HEK293 (cell line): ENCODE results near the gene PPP1R14C.

Source experiments
- HOXA7 ChIP-seq: sonication (generic); formaldehyde crosslinking; IDR thresholded peaks from 2 replicates; pipeline ENCODE4 v1.8.1; 2022; ENCODE audit warnings: missing genetic modification reagents, borderline replicate concordance
- SCRT1 ChIP-seq: fragments of 450-650 bp; formaldehyde crosslinking; IDR thresholded peaks from 2 replicates; pipeline ENCODE4 v1.5.1; 2016; ENCODE audit warnings: missing biosample characterization, missing genetic modification characterization, borderline replicate concordance
- TCF7L2 ChIP-seq: IDR thresholded peaks from 2 replicates; pipeline ENCODE4 v1.6.1; 2011; ENCODE audit warnings: low read depth, mild to moderate bottlenecking, inconsistent platforms, low read length, moderate library complexity, borderline replicate concordance
- ZBTB44 ChIP-seq: fragments of 450-650 bp; IDR thresholded peaks from 2 replicates; pipeline ENCODE4 v1.5.1; 2018; ENCODE audit warnings: missing biosample characterization, mild to moderate bottlenecking, missing genetic modification characterization
- ZBTB8A ChIP-seq: fragments of 450-650 bp; formaldehyde crosslinking; IDR thresholded peaks from 2 replicates; pipeline ENCODE4 v1.5.1; 2016; ENCODE audit warnings: missing biosample characterization, missing genetic modification characterization
- ZFP3 ChIP-seq: fragments of 450-650 bp; formaldehyde crosslinking; IDR thresholded peaks from 2 replicates; pipeline ENCODE4 v1.5.1; 2016; ENCODE audit warnings: low read depth, missing biosample characterization, missing genetic modification characterization
- ZNF121 ChIP-seq: fragments of 450-650 bp; formaldehyde crosslinking; IDR thresholded peaks from 2 replicates; pipeline ENCODE4 v1.5.1; 2016; ENCODE audit warnings: missing biosample characterization, missing genetic modification characterization
- ZNF184 ChIP-seq: fragments of 450-650 bp; IDR thresholded peaks from 2 replicates; pipeline ENCODE4 v1.5.1; 2018; ENCODE audit warnings: missing biosample characterization, mild to moderate bottlenecking, missing genetic modification characterization
- ZNF423 ChIP-seq: fragments of 450-650 bp; formaldehyde crosslinking; IDR thresholded peaks from 2 replicates; pipeline ENCODE4 v1.5.1; 2016; ENCODE audit warnings: missing biosample characterization, missing genetic modification characterization
- ZNF792 ChIP-seq: fragments of 450-650 bp; formaldehyde crosslinking; IDR thresholded peaks from 2 replicates; pipeline ENCODE4 v1.5.1; 2016; ENCODE audit warnings: missing biosample characterization, missing genetic modification characterization
- TF ChIP-seq, protein P1 (sequence below): fragments of 450-650 bp; formaldehyde crosslinking; IDR thresholded peaks from 2 replicates; pipeline ENCODE4 v1.5.1; 2016; ENCODE audit warnings: missing biosample characterization, missing genetic modification characterization
- TF ChIP-seq, protein P2 (sequence below): fragments of 450-650 bp; formaldehyde crosslinking; IDR thresholded peaks from 2 replicates; pipeline ENCODE4 v1.5.1; 2016; ENCODE audit warnings: missing biosample characterization, missing genetic modification characterization

GRCh38 chr6:150138638-150139037 is 4.2 kb upstream of the PPP1R14C start:
- TF ChIP-seq, protein P1, sequence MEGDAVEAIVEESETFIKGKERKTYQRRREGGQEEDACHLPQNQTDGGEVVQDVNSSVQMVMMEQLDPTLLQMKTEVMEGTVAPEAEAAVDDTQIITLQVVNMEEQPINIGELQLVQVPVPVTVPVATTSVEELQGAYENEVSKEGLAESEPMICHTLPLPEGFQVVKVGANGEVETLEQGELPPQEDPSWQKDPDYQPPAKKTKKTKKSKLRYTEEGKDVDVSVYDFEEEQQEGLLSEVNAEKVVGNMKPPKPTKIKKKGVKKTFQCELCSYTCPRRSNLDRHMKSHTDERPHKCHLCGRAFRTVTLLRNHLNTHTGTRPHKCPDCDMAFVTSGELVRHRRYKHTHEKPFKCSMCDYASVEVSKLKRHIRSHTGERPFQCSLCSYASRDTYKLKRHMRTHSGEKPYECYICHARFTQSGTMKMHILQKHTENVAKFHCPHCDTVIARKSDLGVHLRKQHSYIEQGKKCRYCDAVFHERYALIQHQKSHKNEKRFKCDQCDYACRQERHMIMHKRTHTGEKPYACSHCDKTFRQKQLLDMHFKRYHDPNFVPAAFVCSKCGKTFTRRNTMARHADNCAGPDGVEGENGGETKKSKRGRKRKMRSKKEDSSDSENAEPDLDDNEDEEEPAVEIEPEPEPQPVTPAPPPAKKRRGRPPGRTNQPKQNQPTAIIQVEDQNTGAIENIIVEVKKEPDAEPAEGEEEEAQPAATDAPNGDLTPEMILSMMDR: no peak
- TF ChIP-seq ZFP3 (tag by site-specific recombination): no peak
- no peak for TF ChIP-seq ZNF184 (tag by site-specific recombination)
- no peak for TF ChIP-seq SCRT1 (tag by site-specific recombination)
- no peak for TF ChIP-seq TCF7L2
- TF ChIP-seq ZNF121 (tag by site-specific recombination): no peak
- TF ChIP-seq ZNF423: no peak
- TF ChIP-seq, protein P2, sequence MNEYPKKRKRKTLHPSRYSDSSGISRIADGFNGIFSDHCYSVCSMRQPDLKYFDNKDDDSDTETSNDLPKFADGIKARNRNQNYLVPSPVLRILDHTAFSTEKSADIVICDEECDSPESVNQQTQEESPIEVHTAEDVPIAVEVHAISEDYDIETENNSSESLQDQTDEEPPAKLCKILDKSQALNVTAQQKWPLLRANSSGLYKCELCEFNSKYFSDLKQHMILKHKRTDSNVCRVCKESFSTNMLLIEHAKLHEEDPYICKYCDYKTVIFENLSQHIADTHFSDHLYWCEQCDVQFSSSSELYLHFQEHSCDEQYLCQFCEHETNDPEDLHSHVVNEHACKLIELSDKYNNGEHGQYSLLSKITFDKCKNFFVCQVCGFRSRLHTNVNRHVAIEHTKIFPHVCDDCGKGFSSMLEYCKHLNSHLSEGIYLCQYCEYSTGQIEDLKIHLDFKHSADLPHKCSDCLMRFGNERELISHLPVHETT: no peak
- TF ChIP-seq ZNF792: no peak
- no peak for TF ChIP-seq ZBTB44 (tag by site-specific recombination)
- TF ChIP-seq ZBTB8A (tag by site-specific recombination): no peak
- no peak for TF ChIP-seq HOXA7 (CRISPR knock-in tag)
